Left ventricle myocardium inferior (tissue), 1 donor: ENCODE data around the gene TMEM43. TPM values are rescaled to one million over a fixed set of nuclear protein-coding genes. Genes with fewer than 3 reads are reported as not detected.
A peak's percentile ranks its signal among the peaks of the same experiment; 100 is the strongest.
"Not testable (repeated sequence)": the region's sequence is repeated elsewhere in the genome, so short reads cannot be mapped to it uniquely, and the experiment has no call there.

Source experiments
- DNase-seq: peaks from one replicate; pipeline ENCODE4 v3.0.0-alpha.2; 2020
- H3K27ac ChIP-seq: fragments of 200-600 bp; replicated peaks from 2 replicates; pipeline ENCODE4 v1.8.0; 2021
- H3K27me3 ChIP-seq: fragments of 200-600 bp; 2 replicates; pipeline ENCODE4 v1.8.0; 2021; ENCODE audit warnings: low read depth
- H3K36me3 ChIP-seq: fragments of 200-600 bp; 2 replicates; pipeline ENCODE4 v1.8.0; 2021
- H3K4me1 ChIP-seq: fragments of 200-600 bp; 2 replicates; pipeline ENCODE4 v1.8.0; 2021
- H3K4me3 ChIP-seq: fragments of 200-600 bp; 2 replicates; pipeline ENCODE4 v1.8.0; 2021; ENCODE audit warnings: mild to moderate bottlenecking, moderate library complexity
- H3K9me3 ChIP-seq: fragments of 200-600 bp; replicated peaks from 2 replicates; pipeline ENCODE4 v1.8.0; 2021
- CTCF ChIP-seq: fragments of 200-600 bp; IDR thresholded peaks from 2 replicates; pipeline ENCODE4 v1.8.0; 2021; ENCODE audit warnings: antibody characterized with exemption, mild to moderate bottlenecking, borderline replicate concordance
- intact Hi-C: fragments of 100-400 bp; cut with micrococcal nuclease; formaldehyde crosslinking; loops from one replicate; pipeline ENCODE4 v1.11.0; 2022
- total RNA-seq: library from RNA; stranded (reverse); fragmentation: NEBNext Ultra II Directional; extraction: Animal tissue kit (Norgen Biotek cat#: 25700); gene quantifications from one replicate; pipeline ENCODE4 v1.2.1, GENCODE V29; 2021
- donor health status: DM: no; HTN: yes; CAD: no; lungs with severe emphysema.

Gene TMEM43
- total RNA-seq, 1 donor from 2014 or later = 44.4 TPM

GRCh38 chr3:14117468-14118399, 7.1 kb upstream of the TMEM43 start:
- intact Hi-C loops = no loop called here

DNA sequence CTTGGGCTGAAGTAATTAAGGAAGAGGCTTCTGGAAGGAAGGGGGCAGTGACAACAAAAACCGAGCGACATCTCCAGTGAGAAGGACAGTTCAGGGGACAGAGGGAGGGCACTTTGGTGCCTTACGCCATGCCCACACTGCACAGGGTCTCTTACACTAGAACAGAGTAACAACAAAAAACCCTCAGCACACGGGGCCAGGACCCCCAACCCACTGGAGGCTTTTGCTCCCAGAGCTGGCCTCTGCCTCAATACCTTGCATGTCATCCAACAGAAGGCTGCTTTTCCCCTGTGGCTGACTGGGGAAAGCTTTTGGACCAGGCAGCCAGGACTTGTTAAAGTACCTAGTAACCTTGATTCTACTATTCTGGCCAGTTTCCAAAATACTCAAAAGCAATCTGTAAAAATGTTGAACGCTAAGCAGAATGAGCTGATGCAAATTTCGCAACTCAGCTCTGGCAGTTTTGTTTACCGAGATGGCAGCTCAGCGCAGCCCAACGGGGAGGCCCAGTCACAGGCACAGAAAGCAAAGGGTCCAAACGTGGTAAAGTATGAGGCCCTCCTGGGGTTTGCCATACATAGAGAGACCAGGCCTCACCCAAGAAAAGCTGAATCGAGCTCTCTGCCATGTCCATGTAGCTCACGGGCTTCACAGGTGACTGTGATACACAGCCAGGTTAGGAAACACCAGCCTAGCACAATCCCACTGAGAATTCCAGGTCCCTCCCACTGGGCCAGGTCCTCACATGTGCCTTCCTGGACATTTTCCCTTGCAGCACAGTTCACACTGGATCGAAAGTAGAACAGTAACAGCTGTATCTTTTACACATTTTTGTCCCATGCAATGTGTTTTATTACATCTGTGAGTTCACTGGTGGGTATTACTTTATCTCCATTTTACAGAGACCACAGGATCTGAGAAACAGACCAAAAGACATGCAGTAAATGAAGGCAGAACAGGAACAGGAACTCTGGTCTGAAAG, 6.2 kb upstream of the TMEM43 start:
- no peak overlapping the region for H3K4me3 ChIP-seq
- no peak for DNase-seq
- peak overlapping the region; percentile 17 for H3K27ac ChIP-seq
- H3K4me1 ChIP-seq = peaks cover 33% of the 10 kb centered on the region
- H3K9me3 ChIP-seq = no peaks in the 10 kb centered on the region
- TF ChIP-seq CTCF = no peak
- H3K36me3 ChIP-seq = peaks cover 47% of the 10 kb centered on the region
- intact Hi-C loops = no loop called here
- no peaks in the 10 kb centered on the region for H3K27me3 ChIP-seq

More at GRCh38 chr3:14117468-14118399, 7.1 kb upstream of the TMEM43 start:
- no peak for DNase-seq
- peaks cover 24% of the 10 kb centered on the region for H3K4me1 ChIP-seq
- no peak overlapping the region for H3K4me3 ChIP-seq
- H3K36me3 ChIP-seq = peaks cover 55% of the 10 kb centered on the region
- no peaks in the 10 kb centered on the region for H3K9me3 ChIP-seq
- H3K27me3 ChIP-seq = no peaks in the 10 kb centered on the region
- H3K27ac ChIP-seq = no peak overlapping the region
- TF ChIP-seq CTCF = no peak

- H3K9me3 ChIP-seq = no peaks in the 10 kb centered on the region
- DNase-seq = no peak
- H3K36me3 ChIP-seq = peaks cover 38% of the 10 kb centered on the region
- H3K4me3 ChIP-seq = no peak overlapping the region
- peaks cover 43% of the 10 kb centered on the region for H3K4me1 ChIP-seq
- H3K27ac ChIP-seq = peak overlapping the region; percentile 17
- no peaks in the 10 kb centered on the region for H3K27me3 ChIP-seq
- TF ChIP-seq CTCF = no peak
- intact Hi-C loops = no loop called here
Measured at GRCh38 chr3:14119651-14120050, 5.2 kb upstream of the TMEM43 start.

DNA sequence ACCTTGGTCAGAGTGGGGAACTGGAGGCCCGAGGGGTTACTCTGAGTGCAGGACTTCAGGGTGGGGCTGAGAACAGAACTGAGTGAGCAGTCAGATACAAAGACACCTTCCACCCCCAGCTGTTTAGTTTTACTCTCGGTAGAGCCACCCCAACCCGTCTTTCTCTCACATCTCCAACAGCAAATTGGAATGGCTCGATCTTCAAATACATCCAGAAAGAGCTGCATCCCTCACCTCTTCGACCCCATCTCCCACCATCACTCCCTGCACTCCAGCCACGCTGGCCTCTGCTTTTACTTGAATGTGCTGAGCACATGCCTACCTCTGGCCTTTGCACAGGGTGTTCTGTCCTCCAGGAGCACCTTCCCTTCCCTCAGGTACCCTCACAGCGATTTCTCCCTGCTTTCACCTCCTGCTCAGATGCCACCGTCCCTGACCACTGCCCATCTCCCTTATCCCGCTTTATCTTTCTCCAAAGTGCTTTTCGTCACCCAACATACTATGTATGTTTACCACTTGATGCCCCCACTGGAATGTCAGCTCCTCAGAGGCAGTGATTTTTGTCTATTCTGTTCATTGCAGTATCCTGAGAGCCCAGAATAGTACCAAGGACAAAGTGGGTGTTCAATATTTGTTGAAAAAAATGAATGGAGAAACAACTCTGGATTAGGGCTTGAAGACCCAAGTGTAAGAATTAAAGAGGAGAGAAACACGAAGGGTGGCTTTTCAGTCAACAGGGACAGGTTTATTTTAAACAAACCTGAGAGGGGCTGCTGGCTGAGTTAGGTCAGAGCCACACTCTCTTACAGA, 4.5 kb upstream of the TMEM43 start:
- TF ChIP-seq CTCF = no peak
- H3K36me3 ChIP-seq = peaks cover 32% of the 10 kb centered on the region
- intact Hi-C loops = no loop called here

DNA sequence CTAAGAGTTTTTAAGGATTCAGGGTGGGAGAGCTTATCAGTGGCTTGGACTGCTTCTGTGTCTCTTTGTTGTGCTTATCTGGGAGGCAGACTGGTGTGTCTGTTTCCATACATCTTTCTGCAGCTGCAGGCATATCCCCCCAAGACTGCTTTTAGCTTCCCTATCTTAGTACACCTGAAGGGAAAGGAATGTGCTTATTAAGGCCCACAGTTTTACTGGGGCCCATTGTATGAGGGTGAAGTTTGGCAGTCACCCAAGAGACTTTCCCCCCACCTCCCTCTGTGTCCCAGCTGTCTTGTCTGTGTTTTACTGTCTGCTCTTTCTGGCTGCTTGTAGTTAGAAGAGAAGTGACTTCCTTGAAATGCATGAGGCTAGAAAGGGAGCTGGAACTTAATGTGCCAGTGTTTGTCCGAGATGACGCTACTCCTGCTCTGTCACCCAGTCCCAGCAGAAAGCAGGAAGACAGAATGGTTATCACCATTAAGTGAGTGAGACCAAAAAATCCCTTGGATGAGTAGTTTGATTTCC, 3.9 kb upstream of the TMEM43 start:
- DNase-seq, H3K27me3 ChIP-seq, H3K27ac ChIP-seq, H3K4me3 ChIP-seq, intact Hi-C loops, H3K9me3 ChIP-seq: not testable (repeated sequence)
- Histone ChIP-seq H3K4me1 (peaks cover 54% of the 10 kb centered on the region), H3K36me3 (peaks cover 25% of the 10 kb centered on the region)

More for the DNA sequence above, 4.5 kb upstream of the TMEM43 start:
- no peak for DNase-seq
- no peaks in the 10 kb centered on the region for H3K27me3 ChIP-seq
- H3K9me3 ChIP-seq = no peaks in the 10 kb centered on the region
- no peak overlapping the region for H3K27ac ChIP-seq
- H3K4me1 ChIP-seq = peaks cover 47% of the 10 kb centered on the region
- no peak overlapping the region for H3K4me3 ChIP-seq
